Stimulated activated CD8-positive, alpha-beta memory T cell treated with anti-CD3 and anti-CD28 coated beads, Interleukin-4, amount 100 ng/mL, for 48 hours (primary cell): ENCODE results near the gene CAPN6.

Source experiments
- DNase-seq: peaks from one replicate; pipeline ENCODE4 v3.0.0-alpha.2; 2020

The CAPN6 gene

GRCh38 chrX:111270339-111270738 is at the start of gene CAPN6:
Gene CAPN6 (minus strand): TSS chrX:111270483. CDS start chrX:111263936, 6,547 bp downstream.
- DNase-seq = no peak

GRCh38 chrX:111319451-111319850 is 49.2 kb upstream of the CAPN6 start:
- DNase-seq = no peak

GRCh38 chrX:111318901-111319300 is 48.6 kb upstream of the CAPN6 start:
- no peak for DNase-seq

DNA sequence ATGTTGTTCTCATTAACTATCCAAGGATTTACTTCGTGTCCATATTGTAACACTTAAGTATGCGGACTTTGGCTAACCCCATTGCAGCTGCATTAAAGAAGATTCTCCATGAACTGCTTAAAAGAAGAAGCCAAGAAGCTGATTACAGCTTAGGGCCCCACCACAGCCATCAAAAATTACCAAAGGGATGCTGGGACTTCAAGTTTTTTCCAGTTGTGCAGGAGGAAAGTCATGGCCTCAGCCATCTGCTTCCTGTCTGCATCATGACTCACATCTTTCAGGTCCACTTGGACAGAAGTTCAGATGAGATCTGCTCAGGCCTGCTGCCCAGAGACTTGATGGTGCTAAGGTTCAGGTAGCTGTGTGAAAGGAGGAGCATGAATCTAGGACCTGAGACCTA is 38.8 kb upstream of the CAPN6 start:
- no peak for DNase-seq

- DNase-seq = no peak
These were observed 37.8 kb upstream of the CAPN6 start for GRCh38 chrX:111308039-111308438.

DNA sequence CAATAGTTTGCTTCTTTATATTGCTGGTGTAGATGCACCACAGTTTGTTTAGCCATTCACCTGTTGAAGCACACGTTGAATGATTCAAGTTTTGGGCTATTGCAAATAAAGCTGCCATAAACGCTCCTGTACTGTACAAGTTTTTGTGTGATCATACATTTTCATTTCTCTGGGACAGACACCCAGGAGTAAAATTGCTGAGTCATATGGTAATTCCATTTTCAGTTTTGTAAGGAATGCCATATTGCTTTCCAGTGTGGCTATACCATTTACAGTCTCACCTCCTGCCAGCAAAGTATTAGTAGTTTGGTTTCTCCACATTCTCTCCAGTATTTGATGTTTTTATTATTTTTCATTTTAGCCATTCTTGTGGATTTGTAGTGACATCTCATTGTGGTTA is 32.0 kb upstream of the CAPN6 start:
- DNase-seq = no peak

- no peak for DNase-seq
These were observed 18.6 kb upstream of the CAPN6 start for GRCh38 chrX:111288841-111289240.

GRCh38 chrX:111284631-111285293 is 14.5 kb upstream of the CAPN6 start:
- DNase-seq = no peak

- no peak for DNase-seq
These were observed 13.2 kb upstream of the CAPN6 start for GRCh38 chrX:111283446-111283845.

GRCh38 chrX:111282991-111283390 is 12.7 kb upstream of the CAPN6 start:
- DNase-seq = no peak

DNA sequence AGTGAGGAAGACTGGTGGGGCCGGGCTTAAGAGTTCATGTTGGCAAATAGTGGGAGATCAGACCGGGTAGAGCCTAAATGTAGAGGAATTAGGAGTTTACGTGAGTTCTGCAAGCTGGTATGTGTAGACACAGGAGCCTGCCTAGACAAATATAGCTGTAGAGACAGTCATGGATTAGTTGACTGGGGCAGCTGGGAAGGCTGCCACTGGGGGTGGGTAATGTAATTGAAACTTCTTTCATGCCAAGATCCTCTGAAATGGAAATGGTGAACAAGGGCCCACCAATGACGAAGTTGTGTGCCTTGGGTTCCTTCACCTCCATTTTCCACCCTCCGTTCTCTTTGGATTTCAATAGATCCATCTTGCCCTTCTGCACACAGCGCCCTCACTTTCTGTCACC is 11.9 kb upstream of the CAPN6 start:
- no peak for DNase-seq

- DNase-seq = no peak
These were observed 1.8 kb downstream of the CAPN6 start for GRCh38 chrX:111268506-111268905.

GRCh38 chrX:111265486-111265885 is 4.8 kb downstream of the CAPN6 start:
- no peak for DNase-seq

- no peak for DNase-seq
These were observed 5.9 kb downstream of the CAPN6 start for GRCh38 chrX:111264385-111264784.

DNA sequence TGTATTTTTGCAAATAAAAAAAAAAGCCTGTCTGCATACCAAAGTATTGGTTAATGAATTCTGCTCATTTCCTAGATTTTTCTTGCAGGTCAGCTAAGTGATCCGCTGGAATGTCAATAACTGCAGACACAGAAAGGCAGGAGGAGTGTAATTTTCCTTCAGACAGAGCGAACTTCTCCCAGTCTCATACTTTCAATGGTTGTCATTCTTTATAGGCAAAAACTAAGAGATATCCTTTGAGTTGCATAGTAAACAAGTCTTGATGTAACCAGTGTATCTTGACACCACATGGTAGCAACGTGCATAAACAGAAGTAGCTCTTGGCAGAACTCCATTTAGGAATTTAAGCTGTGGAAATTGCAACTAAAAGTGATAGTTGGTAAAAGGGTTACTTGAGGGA is 8.2 kb downstream of the CAPN6 start:
- no peak for DNase-seq

DNA sequence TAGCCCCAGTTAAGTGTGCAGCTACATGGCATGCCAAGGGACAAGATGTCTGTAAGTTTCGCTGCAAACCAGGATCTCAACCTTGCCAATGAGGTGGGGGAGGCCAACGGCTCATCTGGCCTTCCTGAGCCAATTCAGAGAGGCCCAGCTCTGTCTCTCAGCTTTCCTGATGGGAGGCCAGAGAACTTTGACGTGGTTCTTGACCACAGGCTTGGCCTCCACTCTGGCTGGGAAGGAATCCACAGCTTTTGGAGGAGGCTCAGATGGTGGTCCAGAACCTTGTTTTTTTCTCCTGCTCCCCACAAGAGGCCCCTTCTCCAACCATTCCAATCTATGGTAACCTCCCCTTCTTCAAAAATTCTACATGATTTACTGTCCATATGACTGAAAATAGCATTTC is 9.8 kb downstream of the CAPN6 start:
- no peak for DNase-seq

DNA sequence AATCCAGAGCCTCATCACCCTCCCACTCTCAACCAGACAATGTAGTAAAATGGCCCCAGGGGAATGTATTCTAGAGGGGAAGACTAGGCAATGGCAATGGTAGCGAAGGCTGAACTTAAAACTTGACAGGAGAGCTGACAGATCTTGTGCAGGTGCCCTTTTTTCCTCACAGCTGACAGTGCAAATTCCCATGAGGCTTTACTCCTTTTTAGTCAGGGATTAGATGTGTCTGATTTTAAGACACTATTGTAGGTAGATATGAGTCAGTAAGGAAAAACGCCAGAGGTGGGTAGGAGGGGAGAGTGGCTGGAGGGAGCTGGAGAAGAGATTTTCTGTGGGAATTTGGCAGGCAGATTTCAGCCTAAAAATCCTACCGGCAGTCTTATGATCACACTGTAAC is 10.7 kb downstream of the CAPN6 start:
- DNase-seq = no peak

- no peak for DNase-seq
These were observed 12.6 kb downstream of the CAPN6 start for GRCh38 chrX:111257733-111258132.

GRCh38 chrX:111254896-111255693 is 15.2 kb downstream of the CAPN6 start:
- DNase-seq = no peak

GRCh38 chrX:111244235-111244750 is 26.0 kb downstream of the CAPN6 start:
- DNase-seq = no peak

GRCh38 chrX:111216293-111216801 is 53.9 kb downstream of the CAPN6 start:
- no peak for DNase-seq

DNA sequence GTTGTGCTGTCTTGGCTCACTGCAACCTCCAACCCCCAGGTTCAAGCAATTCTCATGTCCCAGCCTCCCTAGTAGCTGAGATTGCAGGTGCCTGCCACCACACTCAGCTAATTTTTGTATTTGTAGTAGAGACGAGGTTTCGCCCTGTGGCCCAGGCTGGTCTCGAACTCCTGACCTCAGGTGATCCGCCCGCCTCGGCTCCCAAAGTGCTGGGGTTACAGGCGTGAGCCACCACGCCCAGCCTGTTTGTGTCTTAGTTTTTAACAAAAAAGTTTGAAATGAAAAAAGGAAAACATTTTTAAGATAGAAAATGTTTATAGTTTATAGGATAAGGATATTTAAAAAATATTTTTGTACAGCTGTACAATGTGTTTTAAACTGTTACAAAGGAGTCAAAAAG is 62.4 kb downstream of the CAPN6 start:
- no peak for DNase-seq

DNA sequence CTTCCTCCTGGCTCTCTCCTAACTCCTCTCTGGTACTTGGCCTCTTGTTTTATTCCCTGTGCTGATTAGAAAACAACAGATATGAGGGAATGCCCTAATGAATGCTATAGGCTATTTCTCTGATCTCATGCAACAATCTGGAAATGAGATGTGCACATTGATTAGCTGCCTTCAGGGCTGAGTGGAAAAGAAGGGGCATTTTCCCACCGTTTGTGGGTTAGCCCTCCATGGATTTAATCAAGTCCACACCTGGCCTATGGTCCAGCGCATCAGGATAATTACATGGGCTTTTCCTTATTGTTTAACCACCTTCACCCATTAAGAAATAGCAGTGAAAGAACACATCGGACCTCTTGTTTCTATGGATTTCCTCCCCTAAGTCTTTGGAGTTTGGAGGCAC is 70.0 kb downstream of the CAPN6 start:
- no peak for DNase-seq

- DNase-seq = no peak
These were observed 70.8 kb downstream of the CAPN6 start for GRCh38 chrX:111199505-111199904.
